Adipocyte (in vitro differentiated cells): ENCODE results near the gene HJV.

Experiments
- DNase-seq: peaks from one replicate; pipeline ENCODE4 v3.0.0-alpha.2; 2015; ENCODE audit warnings: low read depth
- H3K27me3 ChIP-seq: replicated peaks from 2 replicates; pipeline ENCODE4 v1.7.0; 2013; ENCODE audit warnings: mild to moderate bottlenecking, low read length, moderate library complexity; ENCODE audit not compliant: control insufficient read depth, insufficient read depth
- H3K36me3 ChIP-seq: 2 replicates; pipeline ENCODE4 v1.7.0; 2013; ENCODE audit warnings: low read length, mild to moderate bottlenecking, moderate library complexity; ENCODE audit not compliant: control insufficient read depth, insufficient read depth, severe bottlenecking
- H3K4me1 ChIP-seq: 2 replicates; pipeline ENCODE4 v1.7.0; 2013; ENCODE audit warnings: mild to moderate bottlenecking, low read length, moderate library complexity; ENCODE audit not compliant: control insufficient read depth, insufficient read depth
- H3K4me3 ChIP-seq: 2 replicates; pipeline ENCODE4 v1.7.0; 2013; ENCODE audit warnings: mild to moderate bottlenecking, low read length, moderate library complexity
- H3K9ac ChIP-seq: 2 replicates; pipeline ENCODE4 v1.7.0; 2013; ENCODE audit warnings: mild to moderate bottlenecking, low read length, moderate library complexity
- H3K9me3 ChIP-seq: 2 replicates; pipeline ENCODE4 v1.7.0; 2013; ENCODE audit warnings: mild to moderate bottlenecking, low read length, moderate library complexity; ENCODE audit not compliant: control insufficient read depth

HJV gene

DNA sequence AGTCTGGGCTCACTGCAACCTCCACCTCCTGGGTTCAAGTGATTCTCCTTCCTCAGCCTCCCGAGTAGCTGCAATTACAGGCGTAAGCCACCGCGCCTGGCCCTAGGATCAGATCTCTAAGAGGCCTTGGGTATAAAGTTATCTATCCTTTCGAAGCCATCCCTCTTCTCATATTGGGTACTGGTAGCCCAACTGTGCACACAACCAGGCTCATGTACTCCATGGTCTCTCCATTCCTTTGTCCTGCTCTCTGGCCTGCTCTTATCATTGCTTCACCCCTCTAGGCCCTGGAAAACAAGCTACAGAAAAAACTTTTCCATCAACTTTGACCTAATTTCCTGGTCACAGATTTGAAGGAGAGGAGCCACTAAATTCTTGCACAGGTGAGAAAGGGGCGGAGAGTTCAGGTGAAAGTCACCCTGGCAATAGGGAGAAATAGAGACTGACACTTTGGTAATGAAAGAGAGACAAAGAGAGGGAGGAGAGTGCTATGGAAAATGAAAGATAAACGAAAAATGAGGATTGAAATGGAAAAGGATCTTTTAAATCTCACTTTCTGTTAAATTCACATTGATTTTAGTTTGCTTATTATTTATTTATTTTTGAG lies 31.2 kb downstream of the HJV start:
- DNase-seq = no peak
- Histone ChIP-seq H3K4me1 (peaks cover 42% of the 10 kb centered on the region), H3K27me3 (no peaks in the 10 kb centered on the region), H3K9me3 (no peaks in the 10 kb centered on the region), H3K4me3 (no peak overlapping the region), H3K9ac (peak overlapping the region; percentile 50), H3K36me3 (peaks cover 35% of the 10 kb centered on the region)

- H3K4me1 ChIP-seq = peaks cover 55% of the 10 kb centered on the region
- H3K27me3 ChIP-seq = no peaks in the 10 kb centered on the region
- DNase-seq = no peak
- H3K36me3 ChIP-seq = peaks cover 20% of the 10 kb centered on the region
- H3K9me3 ChIP-seq = no peaks in the 10 kb centered on the region
- no peak overlapping the region for H3K4me3 ChIP-seq
- H3K9ac ChIP-seq = no peak overlapping the region
Measured at GRCh38 chr1:145988773-145989172, 32.8 kb downstream of the HJV start.

DNA sequence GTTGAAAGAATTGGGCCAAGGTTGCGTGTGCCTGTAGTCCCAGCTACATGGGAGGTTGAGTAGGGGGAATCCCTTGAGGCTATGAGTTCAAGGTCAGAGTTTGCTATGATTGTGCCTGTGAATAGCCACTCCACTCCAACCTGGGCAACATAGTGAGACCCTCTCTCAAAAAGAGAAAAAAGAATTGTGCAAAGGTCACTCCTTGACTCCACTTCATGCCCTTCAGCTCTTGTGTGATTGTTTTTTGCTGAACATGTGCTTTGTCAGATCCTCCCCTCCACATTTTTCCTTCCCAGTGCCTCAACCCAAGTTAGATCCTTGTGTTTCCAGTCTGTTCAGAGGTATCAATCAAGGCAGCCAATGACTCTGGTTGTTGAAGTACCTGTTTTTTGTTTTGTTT lies 33.6 kb downstream of the HJV start:
- DNase-seq = no peak
- H3K9ac ChIP-seq = no peak overlapping the region

GRCh38 chr1:145986551-145986950 lies 35.0 kb downstream of the HJV start:
- no peaks in the 10 kb centered on the region for H3K9me3 ChIP-seq
- peaks cover 53% of the 10 kb centered on the region for H3K4me1 ChIP-seq
- H3K4me3 ChIP-seq = no peak overlapping the region
- H3K36me3 ChIP-seq = no peaks in the 10 kb centered on the region
- no peaks in the 10 kb centered on the region for H3K27me3 ChIP-seq
- DNase-seq = no peak
- no peak overlapping the region for H3K9ac ChIP-seq

More for the DNA sequence above, 33.6 kb downstream of the HJV start:
- Histone ChIP-seq H3K27me3 (no peaks in the 10 kb centered on the region), H3K9me3 (no peaks in the 10 kb centered on the region), H3K36me3 (peaks cover 11% of the 10 kb centered on the region), H3K4me1 (peaks cover 55% of the 10 kb centered on the region), H3K4me3 (no peak overlapping the region)

- H3K9me3 ChIP-seq = no peaks in the 10 kb centered on the region
- no peaks in the 10 kb centered on the region for H3K27me3 ChIP-seq
- H3K36me3 ChIP-seq = no peaks in the 10 kb centered on the region
- peak; percentile 67 for DNase-seq
- H3K4me3 ChIP-seq = peak overlapping the region; percentile 26
- H3K9ac ChIP-seq = peak overlapping the region; percentile 51
- peaks cover 52% of the 10 kb centered on the region for H3K4me1 ChIP-seq
Measured at GRCh38 chr1:145985502-145986439, 35.8 kb downstream of the HJV start.

DNA sequence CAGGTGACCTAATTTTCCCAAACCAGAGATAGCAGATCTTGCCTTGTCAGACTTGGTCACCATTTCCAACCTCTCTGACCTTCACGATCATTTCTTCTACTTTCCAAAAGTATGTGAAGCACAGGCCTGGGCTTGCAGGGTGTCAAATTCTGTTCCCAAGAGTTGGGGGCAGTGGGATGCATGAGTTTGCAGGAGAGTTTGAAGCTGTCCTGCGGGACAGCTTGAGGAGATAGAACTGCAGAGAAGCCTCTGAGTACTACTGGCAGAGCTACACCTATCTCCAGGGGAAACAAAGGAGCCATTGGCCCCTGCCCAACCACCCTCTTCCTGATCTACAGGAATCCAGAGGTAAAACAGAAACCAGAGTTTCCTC lies 36.4 kb downstream of the HJV start:
- Histone ChIP-seq H3K4me3 (peak overlapping the region; percentile 26), H3K9me3 (no peaks in the 10 kb centered on the region), H3K27me3 (no peaks in the 10 kb centered on the region), H3K9ac (peak overlapping the region; percentile 51), H3K4me1 (peaks cover 52% of the 10 kb centered on the region), H3K36me3 (no peaks in the 10 kb centered on the region)
- DNase-seq = no peak

DNA sequence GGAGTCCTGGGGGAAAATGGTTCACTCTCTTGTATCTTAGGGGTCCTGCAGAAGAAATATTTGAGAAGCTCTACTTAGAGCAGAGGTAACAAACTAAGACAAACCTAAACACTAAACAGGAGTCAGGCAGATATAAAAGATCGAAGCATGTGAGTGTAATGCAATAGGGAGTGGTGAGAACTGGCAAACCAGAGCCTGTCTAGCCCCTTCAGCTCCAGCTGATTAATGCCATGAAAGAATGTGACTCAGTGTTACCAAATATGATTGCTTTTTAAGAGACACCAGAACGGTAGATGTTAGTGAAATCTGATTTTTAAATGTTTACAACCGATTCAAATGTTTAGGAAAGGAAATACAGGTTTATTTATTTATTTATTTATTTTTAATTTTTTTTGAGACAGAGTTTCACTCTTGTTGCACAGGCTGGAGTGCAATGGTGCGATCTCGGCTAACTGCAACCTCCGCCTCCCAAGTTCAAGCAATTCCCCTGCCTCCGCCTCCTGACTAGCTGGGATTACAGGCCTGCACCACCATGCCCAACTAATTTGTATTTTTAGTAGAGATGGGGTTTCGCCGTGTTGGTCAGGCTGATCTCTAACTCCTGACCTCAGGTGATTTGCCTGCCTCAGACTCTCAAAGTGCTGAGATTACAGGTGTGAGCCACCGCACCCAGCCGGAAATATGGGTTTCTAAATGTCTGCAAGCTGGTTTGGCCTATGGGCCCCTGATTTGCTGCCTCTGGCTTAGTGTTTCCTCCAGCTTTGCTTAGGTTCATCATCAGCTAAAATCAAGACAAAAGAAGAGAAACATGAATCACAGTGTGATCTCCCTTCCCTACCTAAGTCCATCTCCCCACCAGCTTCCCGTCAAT lies 37.3 kb downstream of the HJV start:
- no peaks in the 10 kb centered on the region for H3K9me3 ChIP-seq
- H3K36me3 ChIP-seq = no peaks in the 10 kb centered on the region
- DNase-seq = no peak
- H3K27me3 ChIP-seq = no peaks in the 10 kb centered on the region
- peak overlapping the region; percentile 51 for H3K9ac ChIP-seq
- H3K4me1 ChIP-seq = peaks cover 59% of the 10 kb centered on the region
- no peak overlapping the region for H3K4me3 ChIP-seq

- Histone ChIP-seq H3K9ac (peak overlapping the region; percentile 45), H3K4me1 (peaks cover 69% of the 10 kb centered on the region), H3K9me3 (no peaks in the 10 kb centered on the region), H3K27me3 (no peaks in the 10 kb centered on the region), H3K4me3 (no peak overlapping the region), H3K36me3 (no peaks in the 10 kb centered on the region)
- DNase-seq = no peak
Measured at GRCh38 chr1:145983206-145983675, 38.3 kb downstream of the HJV start.

DNA sequence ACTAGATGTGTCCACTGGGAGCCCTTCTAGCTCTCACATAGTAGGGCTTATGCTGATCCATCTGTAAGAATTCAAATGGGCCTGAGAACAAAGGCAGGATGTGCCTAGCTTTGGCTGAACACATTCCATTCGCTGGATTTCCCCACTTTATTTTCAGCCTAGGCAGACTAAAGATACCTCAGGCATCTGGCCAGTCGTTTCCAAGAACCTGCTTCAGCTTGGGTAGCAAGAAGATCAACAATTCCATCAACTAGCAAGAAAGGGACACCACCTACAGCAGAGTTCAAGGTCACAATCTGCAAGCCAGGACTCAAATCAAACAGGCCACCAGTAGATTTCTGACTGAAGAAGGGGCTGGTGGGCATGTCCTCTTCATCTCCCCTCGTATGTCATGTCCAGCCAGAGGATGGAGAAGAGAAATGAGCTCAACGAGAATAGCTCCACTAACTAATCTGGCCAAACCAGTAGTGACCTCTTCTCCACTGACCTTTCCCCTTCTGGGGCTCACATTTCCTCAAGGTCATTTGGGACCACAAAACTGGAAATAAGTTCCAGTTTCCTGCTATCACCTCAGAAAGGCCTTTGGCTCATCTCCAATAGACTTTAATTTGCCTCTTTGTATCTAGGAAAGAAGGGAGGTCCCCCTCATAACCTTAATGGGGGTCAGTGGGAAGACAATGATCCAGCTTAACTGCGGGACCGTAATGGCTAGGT lies 39.4 kb downstream of the HJV start:
- no peaks in the 10 kb centered on the region for H3K9me3 ChIP-seq

DNA sequence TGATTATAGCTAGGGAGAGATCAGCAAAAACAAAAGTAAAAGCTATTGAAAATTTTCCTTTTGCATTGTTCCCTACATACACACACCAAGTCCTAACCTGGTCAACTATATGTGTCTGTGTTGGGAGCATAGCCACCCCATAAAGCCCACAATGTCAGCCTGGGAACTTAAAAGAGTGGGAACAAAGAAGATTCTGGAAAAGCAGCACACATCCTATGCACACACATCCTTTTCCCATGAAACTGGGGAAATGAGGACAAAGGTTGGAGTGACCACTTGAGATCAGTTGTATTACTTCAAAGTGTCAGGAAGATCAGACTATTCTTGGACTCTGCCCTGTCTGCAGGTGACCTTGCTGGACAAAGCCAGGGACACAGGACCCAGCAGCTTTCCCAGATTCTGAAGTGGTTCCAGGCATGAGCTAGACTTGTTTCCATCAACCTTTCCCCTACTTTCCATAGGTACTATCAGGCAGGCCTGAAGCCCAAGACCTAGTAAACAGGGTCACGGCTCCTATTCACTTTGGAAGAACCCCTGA lies 41.0 kb downstream of the HJV start:
- H3K4me1 ChIP-seq = peaks cover 68% of the 10 kb centered on the region

More for the DNA sequence above, 39.4 kb downstream of the HJV start:
- H3K4me1 ChIP-seq = peaks cover 76% of the 10 kb centered on the region
- H3K27me3 ChIP-seq = no peaks in the 10 kb centered on the region
- no peaks in the 10 kb centered on the region for H3K36me3 ChIP-seq
- DNase-seq = no peak
- H3K9ac ChIP-seq = no peak overlapping the region
- no peak overlapping the region for H3K4me3 ChIP-seq

More for the DNA sequence above, 41.0 kb downstream of the HJV start:
- H3K9me3 ChIP-seq = no peaks in the 10 kb centered on the region
- H3K36me3 ChIP-seq = no peaks in the 10 kb centered on the region
- DNase-seq = no peak
- H3K27me3 ChIP-seq = no peaks in the 10 kb centered on the region
- no peak overlapping the region for H3K4me3 ChIP-seq
- H3K9ac ChIP-seq = peak overlapping the region; percentile 78
